K562 (cell line): ENCODE results near the gene TMEM89. TPM values are rescaled to one million over a fixed set of nuclear protein-coding genes. Genes with fewer than 3 reads are reported as not detected.

ENCODE experiments used
- AFF4 ChIP-seq: sonication (generic); formaldehyde crosslinking; IDR thresholded peaks from 2 replicates; pipeline ENCODE4 v1.8.0; 2023; ENCODE audit warnings: mild to moderate bottlenecking, missing genetic modification reagents
- ARID3B ChIP-seq: fragments of 250-450 bp; sonication (Bioruptor Pico); IDR thresholded peaks from 2 replicates; pipeline ENCODE4 v1.4.0; 2020; ENCODE audit warnings: borderline replicate concordance
- DACH1 ChIP-seq: fragments of 450-650 bp; IDR thresholded peaks from 2 replicates; pipeline ENCODE4 v1.6.1; 2018; ENCODE audit not compliant: partially characterized antibody
- ESRRA ChIP-seq: fragments of 450-650 bp; IDR thresholded peaks from 2 replicates; pipeline ENCODE4 v1.6.1; 2014; ENCODE audit warnings: low read depth, mild to moderate bottlenecking, moderate library complexity, borderline replicate concordance
- FOXA3 ChIP-seq, 2 experiments: fragments of 450-650 bp in 1 of 2; sonication (generic) in 1 of 2; formaldehyde crosslinking; IDR thresholded peaks in 1 of 2; conservative IDR thresholded peaks in 1 of 2; 2 replicates each; pipeline versions ENCODE4 v1.4.0 to v1.8.0; 2020 to 2022; ENCODE audit warnings: mild to moderate bottlenecking in 2 of 2, missing genetic modification reagents in 1 of 2
- GATAD2A ChIP-seq: fragments of 450-650 bp; IDR thresholded peaks from 2 replicates; pipeline ENCODE4 v1.6.1; 2017
- MLX ChIP-seq, 2 experiments: fragments of 450-650 bp in 1 of 2; sonication (generic) in 1 of 2; formaldehyde crosslinking; conservative IDR thresholded peaks; 2 replicates each; pipeline versions ENCODE4 v1.4.0 to v1.8.1; 2020 to 2022; ENCODE audit warnings: mild to moderate bottlenecking in 1 of 2, missing genetic modification reagents in 1 of 2
- PRDM10 ChIP-seq: fragments of 450-650 bp; IDR thresholded peaks from 2 replicates; pipeline ENCODE4 v1.6.1; 2018; ENCODE audit not compliant: partially characterized antibody
- RBBP5 ChIP-seq: fragments of 200-600 bp; sonication (generic); IDR thresholded peaks from 2 replicates; pipeline ENCODE4 v1.6.1; 2012; ENCODE audit warnings: borderline replicate concordance, mild to moderate bottlenecking, low read length, control low read depth, inconsistent platforms; ENCODE audit not compliant: insufficient read depth, poor library complexity, severe bottlenecking
- THRA ChIP-seq: fragments of 450-650 bp; IDR thresholded peaks from 2 replicates; pipeline ENCODE4 v1.6.1; 2017; ENCODE audit warnings: mild to moderate bottlenecking, moderate library complexity
- ZNF23 ChIP-seq: fragments of 250-450 bp; sonication (Bioruptor Pico); IDR thresholded peaks from 2 replicates; pipeline ENCODE4 v1.4.0; 2020; ENCODE audit warnings: mild to moderate bottlenecking
- polyA plus RNA-seq, 8 experiments: library from polyadenylated mRNA; depleted of rRNA in 4 of 8; stranded (reverse) in 5 of 8; unstranded in 3 of 8; fragments of >200 nt; fragmentation: Nextera tagmentation in 2 of 8; fragmentation: Illumina TruSeq in 1 of 8; extraction: Ambion mirVana in 2 of 8; extraction: Trizol in 1 of 8; gene quantifications; 2 replicates each; pipeline versions ENCODE4 v1.2.1 to v1.2.3, GENCODE V29; 2011 to 2014; ENCODE audit warnings: inconsistent platforms in 1 of 8, missing spikeins in 1 of 8
- total RNA-seq, 7 experiments: library from RNA; depleted of rRNA in 6 of 7; stranded (reverse); fragments of >200 nt in 6 of 7; fragmentation: Illumina TruSeq in 2 of 7; extraction: Trizol in 2 of 7; gene quantifications; 2 replicates each; pipeline versions ENCODE4 v1.2.1 to v1.2.3, GENCODE V29; 2011 to 2021; ENCODE audit warnings: low replicate concordance in 1 of 7

Gene TMEM89
- total and polyA plus RNA-seq, 9 of the 15 experiments (the other 6 are each of a cell fraction or from before 2014, with no cell fraction given), result not detected

GRCh38 chr3:48663489-48664312 is 42.1 kb upstream of the TMEM89 start (continued):
- TF ChIP-seq ARID3B (CRISPR knock-in tag), result no peak
- no peak for TF ChIP-seq ZNF23
- peak in 1 of 2 experiments; percentile 31; a peak in 1 of 4 replicates for TF ChIP-seq FOXA3 (CRISPR knock-in tag; conservative IDR thresholded peaks at IDR 0.05 in 1 of 2, IDR thresholded peaks at IDR 0.05 in 1 of 2)
- TF ChIP-seq THRA, result no peak
- no peak for TF ChIP-seq GATAD2A
- TF ChIP-seq MLX (CRISPR knock-in tag; conservative IDR thresholded peaks at IDR 0.05), result no peak
- peak; percentile 96 for TF ChIP-seq PRDM10
- TF ChIP-seq ESRRA, result peak; percentile 66
- TF ChIP-seq RBBP5, result no peak
- peak; percentile 82 for TF ChIP-seq AFF4 (CRISPR knock-in tag)
- TF ChIP-seq DACH1, result no peak
